GM12873 (cell line): ENCODE data around the gene SPHKAP.

Experiments used
- TF ChIP-seq, protein P1 (sequence below): IDR thresholded peaks from 2 replicates; pipeline ENCODE4 v1.5.1; 2012; ENCODE audit warnings: low read depth, mild to moderate bottlenecking, moderate library complexity, low read length, control low read depth; ENCODE audit not compliant: insufficient read depth; ENCODE audit errors: missing control alignments

SPHKAP gene

DNA sequence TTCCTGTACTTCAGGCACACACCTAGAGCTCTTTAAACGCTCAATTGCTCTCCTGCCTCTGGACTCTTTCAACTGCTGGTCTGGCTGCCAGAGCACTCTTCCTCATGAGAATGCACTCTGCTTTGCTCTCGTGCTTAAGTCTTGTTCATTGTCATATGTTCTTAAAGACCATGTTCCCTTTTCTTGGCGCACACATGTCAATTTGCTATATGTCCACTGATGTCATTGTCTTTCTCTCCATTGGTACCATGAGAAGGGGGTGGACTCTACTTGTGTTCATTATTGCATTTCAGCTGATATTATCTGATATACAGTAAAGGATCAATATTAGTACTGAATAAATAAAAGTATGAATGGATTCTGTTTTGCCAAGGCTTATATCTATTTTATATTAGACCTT is 16.8 kb downstream of the SPHKAP start:
- TF ChIP-seq, protein P1, sequence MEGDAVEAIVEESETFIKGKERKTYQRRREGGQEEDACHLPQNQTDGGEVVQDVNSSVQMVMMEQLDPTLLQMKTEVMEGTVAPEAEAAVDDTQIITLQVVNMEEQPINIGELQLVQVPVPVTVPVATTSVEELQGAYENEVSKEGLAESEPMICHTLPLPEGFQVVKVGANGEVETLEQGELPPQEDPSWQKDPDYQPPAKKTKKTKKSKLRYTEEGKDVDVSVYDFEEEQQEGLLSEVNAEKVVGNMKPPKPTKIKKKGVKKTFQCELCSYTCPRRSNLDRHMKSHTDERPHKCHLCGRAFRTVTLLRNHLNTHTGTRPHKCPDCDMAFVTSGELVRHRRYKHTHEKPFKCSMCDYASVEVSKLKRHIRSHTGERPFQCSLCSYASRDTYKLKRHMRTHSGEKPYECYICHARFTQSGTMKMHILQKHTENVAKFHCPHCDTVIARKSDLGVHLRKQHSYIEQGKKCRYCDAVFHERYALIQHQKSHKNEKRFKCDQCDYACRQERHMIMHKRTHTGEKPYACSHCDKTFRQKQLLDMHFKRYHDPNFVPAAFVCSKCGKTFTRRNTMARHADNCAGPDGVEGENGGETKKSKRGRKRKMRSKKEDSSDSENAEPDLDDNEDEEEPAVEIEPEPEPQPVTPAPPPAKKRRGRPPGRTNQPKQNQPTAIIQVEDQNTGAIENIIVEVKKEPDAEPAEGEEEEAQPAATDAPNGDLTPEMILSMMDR, result no peak

DNA sequence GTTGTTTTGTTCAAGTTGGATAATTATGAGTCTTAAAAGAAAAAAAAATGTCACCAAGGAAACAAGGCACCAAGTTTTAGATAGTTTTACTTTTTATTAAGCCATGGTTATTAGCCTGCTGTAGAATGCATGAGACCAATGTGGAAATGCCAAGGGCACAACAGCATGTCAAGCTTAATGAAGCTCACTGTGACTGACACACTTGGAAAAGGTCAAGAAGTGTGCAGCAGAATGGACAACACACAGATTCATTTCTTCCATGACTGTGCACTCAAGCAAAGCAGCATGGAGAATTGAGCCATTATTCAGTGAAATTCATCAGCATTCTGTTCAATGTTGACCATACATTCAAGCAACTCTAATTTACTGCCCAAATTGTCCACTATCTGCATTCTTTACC is 23.6 kb downstream of the SPHKAP start:
- TF ChIP-seq, protein P1, result no peak

DNA sequence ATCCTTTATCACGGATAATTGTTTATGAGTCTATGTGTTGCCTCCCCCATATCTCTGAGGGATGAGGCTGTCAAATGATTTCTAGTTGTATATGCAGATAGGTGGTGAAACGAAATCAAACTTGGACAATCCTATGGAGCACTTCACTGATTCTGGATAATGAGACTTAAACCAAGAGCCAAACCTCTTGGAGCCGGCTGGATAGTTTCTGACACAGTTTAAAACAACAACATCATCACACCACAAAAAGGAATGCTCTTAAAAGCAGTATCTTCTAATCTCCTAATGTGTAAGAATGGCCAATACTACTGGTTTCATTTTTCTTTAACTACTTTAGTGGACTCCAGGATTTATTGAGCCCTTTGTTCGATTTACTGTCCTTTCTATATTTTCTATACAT is 36.5 kb downstream of the SPHKAP start:
- TF ChIP-seq, protein P1, result no peak

DNA sequence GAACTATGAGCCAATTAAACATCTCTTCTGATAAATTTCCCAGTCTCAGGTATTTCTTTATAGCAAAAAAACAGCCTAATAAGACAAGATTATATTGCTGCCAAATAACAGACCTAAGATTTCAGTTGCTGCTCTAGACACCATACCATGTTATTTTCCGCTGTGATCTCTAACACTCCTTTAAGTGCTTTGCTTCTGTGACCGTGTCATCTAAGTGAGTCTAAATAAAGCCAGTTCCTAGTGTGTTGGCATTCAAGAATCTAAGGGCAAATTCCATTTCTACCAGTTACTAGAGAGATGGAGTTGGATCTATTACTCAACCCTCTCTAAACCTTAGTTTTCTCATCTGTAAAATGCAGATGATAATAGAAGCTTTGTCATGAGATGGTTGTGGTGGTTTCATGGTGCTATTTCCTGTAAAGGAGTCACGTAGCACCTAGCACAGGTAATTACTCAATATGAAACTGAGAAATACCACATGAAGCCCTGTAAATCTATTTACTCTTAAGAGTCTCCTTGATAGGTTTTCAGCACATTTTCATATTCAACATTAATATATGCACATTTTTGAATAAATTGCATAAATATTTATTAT is 40.5 kb downstream of the SPHKAP start:
- TF ChIP-seq, protein P1, result no peak

DNA sequence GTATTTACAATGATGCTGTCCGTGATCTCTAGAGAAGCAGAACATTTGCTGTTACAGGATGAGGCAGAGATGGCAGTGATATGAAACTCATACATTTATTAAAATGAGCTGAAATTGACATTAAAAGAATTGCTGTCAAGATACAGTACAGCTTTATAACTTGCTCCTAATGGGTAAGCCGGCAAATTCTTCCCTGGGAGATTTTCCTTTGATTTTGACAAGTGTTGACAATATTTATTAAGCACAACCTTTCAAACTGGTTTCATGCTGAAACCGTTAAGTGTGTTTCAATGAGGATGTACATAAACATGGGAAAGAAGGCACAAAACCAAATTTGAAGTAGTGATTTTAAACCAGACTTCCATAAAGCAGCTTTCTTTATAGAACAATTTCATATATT is 45.5 kb downstream of the SPHKAP start:
- TF ChIP-seq, protein P1, result no peak

DNA sequence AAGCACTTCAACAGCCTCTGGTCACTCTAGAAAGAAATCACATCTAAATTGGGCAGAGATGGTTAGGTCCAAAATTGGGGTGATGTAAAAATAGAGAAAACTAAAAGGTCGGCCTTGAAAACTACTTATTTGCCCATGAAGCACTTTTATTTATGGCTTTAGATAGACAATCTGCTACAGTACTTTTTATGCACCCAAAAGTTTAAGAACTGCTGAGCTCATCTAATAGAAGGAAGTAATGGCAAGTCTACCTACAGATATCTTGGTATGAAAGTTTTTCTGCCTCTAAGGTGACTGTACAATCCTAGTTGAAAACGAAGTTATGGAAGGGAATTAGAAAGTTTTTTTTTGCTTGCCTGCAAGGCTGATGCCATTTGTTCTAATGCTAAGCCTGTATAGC is 46.2 kb downstream of the SPHKAP start:
- TF ChIP-seq, protein P1, result no peak

DNA sequence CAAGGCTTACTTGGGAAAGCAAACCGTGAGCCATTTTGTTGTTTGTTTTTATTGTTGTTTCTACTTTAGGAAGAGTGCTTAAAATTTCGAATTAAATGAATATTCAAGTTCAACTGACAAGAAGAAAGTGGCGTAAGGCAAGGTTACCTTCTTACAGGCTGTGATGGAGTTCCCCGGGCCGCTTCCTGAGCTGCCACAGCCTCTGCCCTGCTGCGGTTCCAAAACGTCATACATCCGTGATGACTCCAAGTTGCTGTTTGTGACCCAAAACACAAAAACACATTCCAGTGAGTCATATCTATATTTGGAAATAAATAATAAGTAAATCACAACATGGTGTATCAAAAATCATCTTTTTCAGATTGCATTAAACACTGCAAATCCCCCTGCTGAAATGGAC is 49.7 kb downstream of the SPHKAP start:
- TF ChIP-seq, protein P1, result no peak
